Esophagus squamous epithelium (tissue), 4 donors: ENCODE data around the gene RFTN2.

ENCODE experiments used
- CTCF ChIP-seq, 6 experiments: fragments of 450-650 bp in 4 of 6; fragments of 200-600 bp in 2 of 6; sonication (generic) in 2 of 6; IDR thresholded peaks; one replicate each; pipeline ENCODE4 v1.5.1; 2016 to 2019; ENCODE audit warnings: antibody characterized with exemption in 6 of 6, mild to moderate bottlenecking in 4 of 6, moderate library complexity in 4 of 6
- POLR2A ChIP-seq, 4 donors: fragments of 450-650 bp; IDR thresholded peaks; one replicate each; pipeline ENCODE4 v1.6.1; 2017; ENCODE audit warnings: antibody characterized with exemption in 4 of 4, mild to moderate bottlenecking in 4 of 4, moderate library complexity in 3 of 4

- no peak for TF ChIP-seq CTCF (IDR thresholded peaks at IDR 0.05)
- TF ChIP-seq POLR2A (IDR thresholded peaks at IDR 0.05): no peak
Measured at GRCh38 chr2:197596766-197597165, 78.6 kb downstream of the RFTN2 start.
